ENCODE data around the gene LPCAT4.

DNA sequence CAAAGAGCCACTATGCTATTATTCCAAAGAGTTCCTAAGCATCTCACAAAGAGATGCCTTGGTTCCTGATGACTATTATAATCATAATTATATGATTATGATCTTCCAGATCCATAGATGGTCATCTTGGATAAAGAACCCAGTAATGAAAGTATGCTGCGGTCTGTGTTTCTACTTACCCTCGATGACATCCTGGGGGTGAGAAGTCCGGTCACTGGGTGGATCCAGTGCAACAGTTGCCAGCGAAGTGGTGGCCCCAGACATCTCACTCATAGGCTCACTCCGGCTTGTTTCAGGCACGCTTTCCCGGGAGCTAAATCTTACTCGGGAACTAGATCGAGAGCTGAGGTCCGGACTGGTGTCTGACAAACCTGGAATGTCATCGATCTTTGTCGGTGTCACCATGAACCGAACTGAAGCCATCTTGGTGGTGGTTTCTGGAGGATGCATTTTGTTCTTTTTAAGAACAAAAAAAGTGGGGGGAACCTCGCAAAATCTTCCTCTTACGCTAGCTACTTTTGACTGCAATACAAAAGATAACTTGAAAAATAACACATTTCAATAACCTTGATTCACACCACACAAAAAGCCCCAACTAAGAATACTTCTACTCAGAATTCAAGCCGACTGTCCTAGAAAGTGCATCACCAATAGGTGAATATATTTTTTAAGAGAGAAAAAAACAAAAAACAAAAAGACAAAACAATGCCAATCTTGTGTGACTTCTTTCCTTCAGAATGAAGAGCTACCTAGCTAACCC lies 30.6 kb downstream of the LPCAT4 start:
- TF ChIP-seq, protein P1, sequence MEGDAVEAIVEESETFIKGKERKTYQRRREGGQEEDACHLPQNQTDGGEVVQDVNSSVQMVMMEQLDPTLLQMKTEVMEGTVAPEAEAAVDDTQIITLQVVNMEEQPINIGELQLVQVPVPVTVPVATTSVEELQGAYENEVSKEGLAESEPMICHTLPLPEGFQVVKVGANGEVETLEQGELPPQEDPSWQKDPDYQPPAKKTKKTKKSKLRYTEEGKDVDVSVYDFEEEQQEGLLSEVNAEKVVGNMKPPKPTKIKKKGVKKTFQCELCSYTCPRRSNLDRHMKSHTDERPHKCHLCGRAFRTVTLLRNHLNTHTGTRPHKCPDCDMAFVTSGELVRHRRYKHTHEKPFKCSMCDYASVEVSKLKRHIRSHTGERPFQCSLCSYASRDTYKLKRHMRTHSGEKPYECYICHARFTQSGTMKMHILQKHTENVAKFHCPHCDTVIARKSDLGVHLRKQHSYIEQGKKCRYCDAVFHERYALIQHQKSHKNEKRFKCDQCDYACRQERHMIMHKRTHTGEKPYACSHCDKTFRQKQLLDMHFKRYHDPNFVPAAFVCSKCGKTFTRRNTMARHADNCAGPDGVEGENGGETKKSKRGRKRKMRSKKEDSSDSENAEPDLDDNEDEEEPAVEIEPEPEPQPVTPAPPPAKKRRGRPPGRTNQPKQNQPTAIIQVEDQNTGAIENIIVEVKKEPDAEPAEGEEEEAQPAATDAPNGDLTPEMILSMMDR (IDR thresholded peaks at IDR 0.05 in 2 of 3, conservative IDR thresholded peaks at IDR 0.05 in 1 of 3; ENCODE audit: borderline replicate concordance in 1 of 3, insufficient read depth in 1 of 3, low read depth in 2 of 3, low read length in 2 of 3) = no peak
- TF ChIP-seq, protein P2, sequence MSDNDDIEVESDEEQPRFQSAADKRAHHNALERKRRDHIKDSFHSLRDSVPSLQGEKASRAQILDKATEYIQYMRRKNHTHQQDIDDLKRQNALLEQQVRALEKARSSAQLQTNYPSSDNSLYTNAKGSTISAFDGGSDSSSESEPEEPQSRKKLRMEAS (IDR thresholded peaks at IDR 0.05) = no peak
- no peak for TF ChIP-seq POLR2A (IDR thresholded peaks at IDR 0.05; ENCODE audit: borderline replicate concordance, extremely low read depth, insufficient read depth, insufficient read length)
- no peak for TF ChIP-seq CEBPB (IDR thresholded peaks at IDR 0.05; ENCODE audit: low read depth)
- TF ChIP-seq JUND (IDR thresholded peaks at IDR 0.05) = no peak
- TF ChIP-seq EZH2phosphoT487 (IDR thresholded peaks at IDR 0.05; ENCODE audit: borderline replicate concordance) = no peak
